Measurements from ENCODE around the gene USP31.

Gene USP31

DNA sequence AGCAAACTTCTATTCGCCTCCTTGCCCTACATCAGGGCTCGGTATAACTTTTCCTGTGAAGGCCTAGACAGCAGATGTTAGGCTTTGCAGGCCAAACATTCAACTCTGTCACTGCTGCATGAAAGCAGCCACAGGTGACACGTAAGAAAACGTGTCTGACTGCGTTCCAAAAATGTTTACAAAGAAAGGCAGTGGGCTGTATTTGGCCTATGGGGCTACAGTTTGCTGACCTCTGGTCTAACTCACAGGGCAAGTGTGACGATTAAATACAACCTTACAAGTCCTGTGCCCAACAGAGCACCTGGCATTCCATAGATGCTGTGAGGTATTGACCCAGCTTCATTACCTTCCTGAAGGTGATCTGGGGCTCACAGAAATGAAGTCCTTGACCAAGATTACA, 79.4 kb downstream of the USP31 start:
- no peak overlapping the region for H3K27ac ChIP-seq
- TF ChIP-seq, protein P1, sequence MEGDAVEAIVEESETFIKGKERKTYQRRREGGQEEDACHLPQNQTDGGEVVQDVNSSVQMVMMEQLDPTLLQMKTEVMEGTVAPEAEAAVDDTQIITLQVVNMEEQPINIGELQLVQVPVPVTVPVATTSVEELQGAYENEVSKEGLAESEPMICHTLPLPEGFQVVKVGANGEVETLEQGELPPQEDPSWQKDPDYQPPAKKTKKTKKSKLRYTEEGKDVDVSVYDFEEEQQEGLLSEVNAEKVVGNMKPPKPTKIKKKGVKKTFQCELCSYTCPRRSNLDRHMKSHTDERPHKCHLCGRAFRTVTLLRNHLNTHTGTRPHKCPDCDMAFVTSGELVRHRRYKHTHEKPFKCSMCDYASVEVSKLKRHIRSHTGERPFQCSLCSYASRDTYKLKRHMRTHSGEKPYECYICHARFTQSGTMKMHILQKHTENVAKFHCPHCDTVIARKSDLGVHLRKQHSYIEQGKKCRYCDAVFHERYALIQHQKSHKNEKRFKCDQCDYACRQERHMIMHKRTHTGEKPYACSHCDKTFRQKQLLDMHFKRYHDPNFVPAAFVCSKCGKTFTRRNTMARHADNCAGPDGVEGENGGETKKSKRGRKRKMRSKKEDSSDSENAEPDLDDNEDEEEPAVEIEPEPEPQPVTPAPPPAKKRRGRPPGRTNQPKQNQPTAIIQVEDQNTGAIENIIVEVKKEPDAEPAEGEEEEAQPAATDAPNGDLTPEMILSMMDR (conservative IDR thresholded peaks at IDR 0.05): no peak

DNA sequence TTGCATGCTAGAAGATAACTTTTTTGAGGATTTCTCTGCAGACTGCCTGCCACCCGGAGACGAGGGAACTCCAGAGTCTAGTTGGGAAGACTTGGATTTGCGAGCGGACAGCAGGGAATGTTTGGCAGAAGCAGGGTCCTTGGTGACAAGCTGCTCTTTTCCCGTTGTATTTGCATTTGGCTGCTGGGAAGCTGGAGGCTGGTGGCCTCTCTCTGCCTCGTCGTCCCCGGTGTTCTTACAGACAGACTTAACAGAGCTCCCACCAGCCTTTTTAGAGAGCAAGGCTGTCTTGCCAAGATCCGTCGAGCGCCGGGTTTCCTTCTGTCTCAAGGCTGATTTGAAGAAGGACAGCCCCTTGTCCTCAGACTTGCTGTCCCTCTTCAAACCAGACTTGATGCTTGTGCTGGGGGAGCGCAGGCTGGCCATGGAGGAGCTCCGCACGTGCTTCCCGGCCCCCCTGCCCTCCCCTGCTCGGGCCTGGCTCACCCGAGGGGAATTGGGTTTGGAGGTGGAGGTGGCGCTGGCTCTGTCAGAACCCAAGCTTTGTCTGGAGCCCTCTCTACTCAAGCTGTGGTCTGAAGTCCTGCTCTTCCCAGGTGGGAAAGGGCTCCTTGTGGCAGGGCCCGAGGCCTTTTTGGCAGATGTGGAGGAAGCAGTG, 81.0 kb downstream of the USP31 start:
- TF ChIP-seq, protein P1 (conservative IDR thresholded peaks at IDR 0.05): no peak

DNA sequence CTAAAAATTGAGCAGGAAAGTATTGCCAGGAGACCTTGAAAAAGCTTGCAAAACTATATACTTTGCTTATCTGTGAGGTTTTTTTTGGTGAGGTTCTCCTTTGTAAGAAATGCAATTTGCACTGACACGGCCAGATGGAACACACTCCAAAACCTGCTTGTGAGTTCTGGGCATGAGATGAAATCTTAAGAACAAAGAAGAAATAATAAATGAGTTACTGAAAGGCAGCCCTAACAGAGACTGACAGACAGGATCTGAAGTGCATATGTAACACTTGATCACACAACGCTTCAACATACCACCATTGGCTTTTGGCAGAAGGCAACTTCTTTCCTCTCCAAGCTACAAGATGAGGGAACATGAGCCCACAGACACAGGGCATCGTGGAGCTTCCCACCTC, 82.6 kb downstream of the USP31 start:
- TF ChIP-seq, protein P1 (conservative IDR thresholded peaks at IDR 0.05): no peak
- no peak overlapping the region for H3K27ac ChIP-seq

More for the DNA sequence above, 81.0 kb downstream of the USP31 start:
- no peak overlapping the region for H3K27ac ChIP-seq

DNA sequence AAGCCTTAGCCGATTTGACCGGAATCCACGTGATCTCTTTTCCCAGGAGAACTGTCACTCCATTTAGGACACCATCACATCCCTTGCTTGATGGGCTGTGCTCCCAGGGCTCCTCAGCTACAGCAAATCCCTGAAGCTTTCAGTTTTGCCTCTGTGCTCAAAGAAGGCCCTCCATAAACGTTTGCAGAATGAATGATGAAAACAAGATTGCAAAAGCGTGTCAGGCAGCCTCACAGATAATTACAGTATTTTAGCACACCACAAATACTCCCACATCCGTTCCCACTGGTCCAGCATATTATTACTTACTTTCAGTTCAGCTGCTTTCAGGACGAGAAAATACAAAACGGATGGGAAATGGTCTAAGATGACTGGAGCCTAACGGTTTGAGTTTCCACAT, 84.6 kb downstream of the USP31 start:
- TF ChIP-seq, protein P1 (conservative IDR thresholded peaks at IDR 0.05): no peak
- no peak overlapping the region for H3K27ac ChIP-seq

DNA sequence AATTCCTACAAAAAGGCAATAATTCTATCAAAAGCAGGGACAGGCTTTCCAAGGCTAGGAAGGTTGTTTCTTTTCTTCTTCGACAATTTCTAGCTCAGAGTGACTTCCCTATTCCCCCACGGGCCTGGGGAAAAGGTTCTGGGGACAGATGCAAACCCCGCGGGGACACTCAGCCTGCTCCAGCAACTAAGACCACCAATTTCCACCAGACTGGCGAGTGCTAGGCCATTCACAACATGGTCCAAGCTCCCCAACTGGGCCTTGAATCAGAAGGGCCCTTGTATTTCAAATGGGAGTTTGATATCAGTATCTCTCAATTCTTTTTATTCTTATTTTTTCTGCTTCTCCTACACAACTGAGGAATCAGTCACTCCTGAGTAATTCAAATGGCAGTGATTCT, 86.7 kb downstream of the USP31 start:
- TF ChIP-seq, protein P1 (conservative IDR thresholded peaks at IDR 0.05): no peak
- H3K27ac ChIP-seq: no peak overlapping the region

DNA sequence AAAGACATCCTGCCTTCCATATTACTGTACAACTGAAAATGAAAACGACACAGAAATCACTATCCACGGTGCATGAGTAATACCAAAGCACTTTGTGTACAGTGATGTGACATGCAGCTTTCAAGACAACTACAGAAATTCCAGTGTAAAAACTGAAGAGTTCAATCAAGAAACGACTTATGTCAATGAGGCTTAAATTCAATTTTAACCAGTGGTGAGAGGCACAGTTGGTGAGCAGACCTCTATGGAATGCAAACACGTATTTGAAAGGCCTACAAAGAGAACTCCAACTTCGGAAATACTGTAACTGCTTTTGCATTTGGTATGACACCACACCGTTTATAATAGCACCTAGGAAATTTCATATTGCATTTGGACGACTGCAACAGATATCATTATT, 87.6 kb downstream of the USP31 start:
- TF ChIP-seq, protein P1 (conservative IDR thresholded peaks at IDR 0.05): no peak
- no peak overlapping the region for H3K27ac ChIP-seq

DNA sequence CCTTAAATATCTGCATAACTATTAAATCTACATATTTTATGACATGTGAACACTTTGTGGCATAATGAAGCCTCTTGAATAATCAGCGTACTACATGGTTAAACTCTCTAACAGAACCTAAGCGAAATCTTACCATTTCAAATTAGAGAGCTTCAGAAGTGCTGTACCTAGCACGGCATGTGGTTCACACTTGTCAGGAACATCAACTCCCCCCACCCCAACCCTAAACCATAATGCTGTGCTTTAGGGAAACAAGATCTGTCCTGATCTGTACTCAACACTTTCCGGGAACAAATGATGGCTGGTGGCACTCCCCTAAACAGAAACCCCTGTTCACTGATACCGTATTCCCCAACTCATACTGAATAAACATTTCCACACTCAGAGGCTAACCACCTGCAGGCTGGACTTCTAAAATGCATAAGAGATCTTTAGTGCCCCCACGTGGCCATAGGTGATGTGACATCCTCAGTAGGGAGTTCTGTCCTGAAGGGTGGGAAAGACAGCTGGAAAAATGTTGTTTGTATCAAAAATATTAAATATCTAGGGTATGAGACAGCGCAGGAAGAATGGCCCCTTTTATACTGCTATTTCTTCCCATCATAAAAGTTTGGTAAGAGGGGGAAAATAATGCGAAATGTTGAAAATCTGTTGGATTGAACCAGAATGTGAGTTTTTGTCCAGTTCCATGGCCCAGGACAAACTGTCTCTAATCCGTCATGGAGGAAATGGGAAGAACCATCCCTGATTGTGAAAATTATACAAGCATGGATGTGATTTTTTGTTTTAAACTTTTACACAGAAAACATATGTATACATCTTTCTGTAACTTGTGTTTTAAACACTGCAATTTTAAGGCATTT, 88.6 kb downstream of the USP31 start:
- no peak overlapping the region for H3K27ac ChIP-seq
- TF ChIP-seq, protein P1 (conservative IDR thresholded peaks at IDR 0.05): peak; percentile 77

All from VCaP (cell line).